Tracheal epithelial cell (primary cell): ENCODE data around the gene C1QL4. TPM values are rescaled to one million over a fixed set of nuclear protein-coding genes. Genes with fewer than 3 reads are reported as not detected.

Source experiments
- total RNA-seq: library from RNA; depleted of rRNA; stranded (reverse); fragments of >200 nt; gene quantifications from 2 replicates; pipeline ENCODE4 v1.2.1, GENCODE V29; 2014

C1QL4 gene
- total RNA-seq = under 0.01 TPM in 1 of 2 replicates, not detected in the other

GRCh38 chr12:49336645-49337584 is at the start of gene C1QL4:
Gene C1QL4, minus strand, starts transcription at chr12:49337188. Its CDS starts 711 bp downstream, at chr12:49336477.

GRCh38 chr12:49367381-49368239 is 30.6 kb upstream of the C1QL4 start, which contains the start of gene SPATS2:
Gene SPATS2, plus strand, starts transcription at chr12:49367462. Its CDS starts 93,551 bp downstream, at chr12:49461013.

GRCh38 chr12:49346659-49347310 is 9.8 kb upstream of the C1QL4 start, which contains the start of gene DNAJC22:
Gene DNAJC22, plus strand, starts transcription at chr12:49346888. Its CDS starts 1,985 bp downstream, at chr12:49348873.

GRCh38 chr12:49322708-49323523 is 14.1 kb downstream of the C1QL4 start, which contains the start of gene TROAP:
Gene TROAP, plus strand, starts transcription at chr12:49323255. Its CDS starts 354 bp downstream, at chr12:49323609.

GRCh38 chr12:49295082-49295936 is 41.7 kb downstream of the C1QL4 start, which contains the start of gene PRPH:
Gene PRPH, plus strand, starts transcription at chr12:49295147. Its CDS starts 54 bp downstream, at chr12:49295201.

Other genes with a start within 250 kb of the C1QL4 start
- under 0.01 TPM in 1 of 2 replicates, not detected in the other for gene DHH, start 242.4 kb downstream of the C1QL4 start, total RNA-seq
- 32.2 and 36.4 TPM in 2 replicates for gene LMBR1L, start 226.3 kb downstream of the C1QL4 start, total RNA-seq
- gene TUBA1B, start 205.8 kb downstream of the C1QL4 start, total RNA-seq = 247 and 684 TPM in 2 replicates
- gene TUBA1A, start 148.1 kb downstream of the C1QL4 start, total RNA-seq = 5.1 and 508 TPM in 2 replicates
- 301 and 310 TPM in 2 replicates for gene TUBA1C, start 72.1 kb downstream of the C1QL4 start, total RNA-seq
- gene PRPH, start 42.0 kb downstream of the C1QL4 start, total RNA-seq = not detected in 2 replicates
- 1.5 and 1.7 TPM in 2 replicates for gene TROAP, start 13.9 kb downstream of the C1QL4 start, total RNA-seq
- gene DNAJC22, start 9.7 kb upstream of the C1QL4 start, total RNA-seq = under 0.01 and 0.72 TPM in 2 replicates
- 21.7 and 22.4 TPM in 2 replicates for gene SPATS2, start 30.3 kb upstream of the C1QL4 start, total RNA-seq
- gene KCNH3, start 201.8 kb upstream of the C1QL4 start, total RNA-seq = 0.24 TPM in 1 of 2 replicates, not detected in the other
- gene MCRS1, start 231.0 kb upstream of the C1QL4 start, total RNA-seq = 55.2 and 65.5 TPM in 2 replicates